HG03103 (cell line): ENCODE data around the gene NME7.
"Not testable (repeated sequence)": the region's sequence is repeated elsewhere in the genome, so short reads cannot be mapped to it uniquely, and the experiment has no call there.

Experiments used
- ATAC-seq: cut with Tn5 transposase; IDR thresholded peaks from one replicate; pipeline ENCODE4 v1.9.1; 2021; ENCODE audit warnings: low read depth; ENCODE audit not compliant: unreplicated experiment

Gene NME7

DNA sequence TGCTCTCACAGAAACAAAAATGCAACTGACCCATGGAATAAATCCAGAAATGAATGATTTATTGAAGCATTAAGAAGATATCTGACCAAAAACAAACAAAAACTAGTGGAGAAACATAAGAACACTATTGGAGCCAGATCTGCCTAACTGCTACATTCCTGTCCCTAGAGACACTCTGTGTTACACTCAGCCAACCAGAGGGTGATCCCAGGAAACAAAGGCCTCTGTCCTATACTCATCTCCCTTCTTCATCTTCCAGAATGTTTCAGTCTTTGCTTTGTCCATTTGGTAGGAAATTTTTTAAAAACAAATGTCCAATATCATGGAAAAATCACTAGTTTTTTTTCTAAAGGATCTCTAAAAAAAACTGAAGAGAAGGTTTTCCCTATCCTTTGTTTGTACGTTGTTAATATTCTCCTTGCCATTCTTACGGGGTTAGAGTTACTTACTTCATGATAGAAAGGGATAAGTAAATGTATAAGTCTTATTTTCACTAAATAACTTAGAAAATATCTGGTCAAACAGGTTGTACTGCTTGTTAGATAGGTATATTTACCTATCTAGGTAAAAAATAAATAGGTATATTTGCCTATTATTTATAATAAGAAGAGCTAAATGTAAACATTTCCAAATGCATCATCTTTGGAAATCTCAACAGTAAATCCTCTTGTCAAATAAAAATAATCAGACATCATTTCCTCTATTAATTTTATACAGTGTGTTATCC is 59.1 kb downstream of the NME7 start:
- ATAC-seq, result no peak

- no peak for ATAC-seq
Observed at GRCh38 chr1:169307176-169307575, 60.4 kb downstream of the NME7 start.

- no peak for ATAC-seq
Observed at GRCh38 chr1:169305948-169306347, 61.6 kb downstream of the NME7 start.

DNA sequence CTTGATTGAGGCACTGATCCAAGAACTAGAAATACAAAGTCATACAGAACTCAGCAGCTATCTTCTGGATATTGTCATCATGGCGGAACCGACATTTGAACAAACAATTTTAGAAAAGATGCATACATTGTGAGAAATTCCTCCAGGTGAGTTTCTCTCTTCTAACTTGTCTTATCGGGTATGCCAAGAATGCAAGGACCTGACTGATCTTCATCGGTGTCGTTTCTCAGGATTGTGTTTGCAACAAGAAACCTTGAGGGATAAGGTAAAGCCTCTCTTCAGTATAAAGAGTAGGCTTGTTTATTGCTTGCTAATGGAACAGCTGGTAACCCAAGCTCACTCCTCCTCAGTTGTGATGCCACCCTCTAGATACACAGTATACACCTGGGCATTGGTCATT is 62.2 kb downstream of the NME7 start:
- no peak for ATAC-seq

DNA sequence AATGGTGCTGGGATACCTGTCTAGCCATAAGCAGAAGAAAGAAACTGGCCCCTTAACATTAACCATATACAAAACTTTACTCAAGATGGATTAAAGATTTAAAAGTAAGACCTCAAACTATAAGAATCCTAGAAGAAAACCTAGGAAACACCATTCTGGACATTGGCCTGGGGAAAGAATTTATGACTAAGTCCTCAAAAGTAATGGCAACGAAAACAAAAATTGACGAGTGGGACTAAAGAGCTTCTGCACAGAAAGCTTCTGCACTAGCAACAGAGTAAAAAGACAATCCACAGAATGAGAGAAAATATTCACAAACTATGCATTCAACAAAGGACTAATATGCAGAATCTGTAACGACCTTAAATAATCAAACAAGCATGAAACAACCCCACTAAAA is 66.7 kb downstream of the NME7 start:
- no peak for ATAC-seq

- ATAC-seq, result no peak
Observed at GRCh38 chr1:169298441-169298840, 69.2 kb downstream of the NME7 start.

DNA sequence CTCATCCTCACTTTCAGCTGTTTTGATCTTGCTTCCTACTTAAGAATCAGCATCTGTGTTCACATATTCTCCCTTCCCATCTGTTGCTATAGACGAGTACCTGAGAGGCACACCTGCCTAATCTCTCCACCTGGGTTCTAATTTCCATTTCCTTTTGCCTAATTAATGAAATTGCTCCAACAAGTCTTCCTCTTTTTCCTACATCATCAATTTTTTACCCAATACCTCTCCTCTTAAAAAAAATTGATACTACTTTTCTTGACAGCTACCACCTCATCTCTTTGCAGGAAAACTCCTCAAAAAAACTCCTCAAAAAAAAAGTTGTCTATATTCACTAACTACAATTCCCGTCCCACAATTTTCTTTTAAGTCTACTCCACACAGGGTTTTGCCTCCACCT is 71.8 kb downstream of the NME7 start:
- no peak for ATAC-seq

DNA sequence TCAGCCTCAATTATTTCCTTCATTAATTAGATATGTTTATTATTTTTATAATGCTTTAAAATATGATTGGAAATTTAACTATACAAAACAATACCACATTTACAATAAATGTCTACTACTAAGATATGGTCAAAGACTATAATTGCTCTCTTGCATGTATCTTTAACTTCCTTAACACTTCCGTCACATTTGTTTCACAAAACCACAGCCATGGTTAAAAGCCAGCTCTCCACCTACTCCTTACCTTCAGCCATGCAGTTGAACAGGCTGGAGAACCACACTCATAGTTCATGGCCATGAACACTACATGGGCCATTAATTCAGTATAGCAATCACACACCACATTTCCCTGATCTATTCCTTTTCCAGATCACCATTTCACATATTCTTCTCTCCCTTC is 72.2 kb downstream of the NME7 start:
- no peak for ATAC-seq

DNA sequence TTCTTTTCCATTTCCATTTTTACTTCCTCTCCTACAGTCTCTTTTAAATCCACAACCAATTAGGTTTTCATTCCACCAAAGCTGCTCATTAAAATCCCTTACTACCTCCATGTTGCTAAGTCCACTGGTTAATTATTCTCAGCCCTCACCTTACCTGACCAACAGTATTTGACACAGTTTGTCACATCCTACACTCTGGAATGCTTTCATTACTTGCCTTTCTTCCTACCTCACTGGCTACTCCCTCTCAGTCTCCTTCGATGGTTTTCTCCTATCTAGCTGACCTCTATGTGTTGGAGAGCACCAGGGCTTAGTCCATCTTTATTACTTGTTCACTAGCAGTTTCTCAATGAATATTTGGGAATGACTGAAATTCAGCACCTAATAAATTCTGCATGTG is 78.6 kb downstream of the NME7 start:
- ATAC-seq, result no peak

GRCh38 chr1:169288011-169288414 is 79.6 kb downstream of the NME7 start:
- ATAC-seq, result no peak

DNA sequence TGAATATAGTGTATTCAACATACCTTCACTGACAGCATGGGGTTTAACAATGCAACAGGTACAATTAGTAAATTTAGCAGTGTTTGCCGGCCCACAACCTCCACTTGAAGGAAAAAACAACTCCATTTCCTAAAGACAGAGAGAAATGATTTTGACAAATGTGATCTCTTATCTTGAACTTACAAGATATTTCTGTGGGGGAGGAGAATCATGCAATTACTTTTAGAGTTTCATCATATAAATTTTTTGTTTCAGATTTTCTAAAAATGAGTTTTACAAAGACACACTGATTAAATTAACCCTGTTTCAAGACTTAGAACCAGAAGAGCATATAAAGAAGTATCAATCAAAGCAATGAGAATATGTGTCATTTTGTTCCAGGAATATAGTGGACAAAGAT is 80.3 kb downstream of the NME7 start:
- no peak for ATAC-seq

GRCh38 chr1:169281562-169281961 is 86.0 kb downstream of the NME7 start:
- ATAC-seq, result not testable (repeated sequence)

DNA sequence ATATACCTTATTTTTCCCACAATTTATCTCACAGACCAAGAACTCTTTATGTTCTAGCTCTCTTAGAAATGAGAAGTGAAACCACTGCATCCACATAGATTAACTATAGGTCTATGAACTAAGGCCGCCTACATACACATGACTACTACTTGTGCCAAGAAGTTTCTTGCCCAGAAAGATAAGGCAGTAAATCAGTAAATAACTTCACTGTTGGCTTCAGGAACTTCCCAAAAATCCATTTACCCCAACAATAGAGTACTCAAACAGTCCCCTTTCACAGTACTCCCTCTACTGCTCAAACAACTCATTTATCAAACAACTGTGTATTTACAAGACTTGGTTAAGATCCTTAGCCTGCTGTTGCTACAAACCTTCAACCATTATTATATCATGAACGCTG is 96.5 kb downstream of the NME7 start:
- peak; percentile 96 for ATAC-seq

DNA sequence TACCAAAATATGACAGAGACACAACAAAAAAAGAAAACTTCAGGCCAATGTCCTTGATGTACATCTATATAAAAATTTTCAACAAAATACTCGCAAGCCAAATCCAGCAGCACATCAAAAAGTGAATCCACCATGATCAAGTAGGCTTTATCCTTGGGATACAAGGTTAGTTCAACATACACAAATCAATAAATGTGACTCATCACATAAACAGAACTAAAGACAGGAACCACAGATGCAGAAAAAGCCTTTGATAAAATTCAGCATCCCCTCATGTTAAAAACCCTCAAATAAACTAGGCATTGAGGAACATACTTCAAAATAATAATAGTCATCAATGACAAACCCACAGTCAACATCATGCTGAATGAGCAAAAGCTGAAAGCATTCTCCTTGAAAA is 101.5 kb downstream of the NME7 start:
- ATAC-seq, result no peak

DNA sequence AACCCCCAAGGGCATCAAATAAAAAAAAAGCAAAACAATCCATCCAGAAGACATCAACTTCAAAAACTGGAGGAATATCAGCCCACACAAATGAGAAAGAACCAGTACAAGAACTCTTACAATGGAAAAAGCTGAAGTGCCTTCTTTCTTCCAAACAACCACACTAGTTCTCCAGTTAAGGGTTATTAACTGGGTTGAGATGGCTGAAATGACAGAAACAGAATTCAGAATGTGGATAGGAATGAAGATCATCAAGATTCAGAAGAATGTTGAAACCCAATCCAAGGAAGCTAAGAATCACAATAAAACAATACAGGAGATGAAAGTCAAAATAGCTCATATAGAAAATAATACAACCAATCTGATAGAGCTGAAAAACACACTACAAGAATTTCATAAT is 104.5 kb downstream of the NME7 start:
- no peak for ATAC-seq

- ATAC-seq, result no peak
Observed at GRCh38 chr1:169261884-169262283, 105.7 kb downstream of the NME7 start.

DNA sequence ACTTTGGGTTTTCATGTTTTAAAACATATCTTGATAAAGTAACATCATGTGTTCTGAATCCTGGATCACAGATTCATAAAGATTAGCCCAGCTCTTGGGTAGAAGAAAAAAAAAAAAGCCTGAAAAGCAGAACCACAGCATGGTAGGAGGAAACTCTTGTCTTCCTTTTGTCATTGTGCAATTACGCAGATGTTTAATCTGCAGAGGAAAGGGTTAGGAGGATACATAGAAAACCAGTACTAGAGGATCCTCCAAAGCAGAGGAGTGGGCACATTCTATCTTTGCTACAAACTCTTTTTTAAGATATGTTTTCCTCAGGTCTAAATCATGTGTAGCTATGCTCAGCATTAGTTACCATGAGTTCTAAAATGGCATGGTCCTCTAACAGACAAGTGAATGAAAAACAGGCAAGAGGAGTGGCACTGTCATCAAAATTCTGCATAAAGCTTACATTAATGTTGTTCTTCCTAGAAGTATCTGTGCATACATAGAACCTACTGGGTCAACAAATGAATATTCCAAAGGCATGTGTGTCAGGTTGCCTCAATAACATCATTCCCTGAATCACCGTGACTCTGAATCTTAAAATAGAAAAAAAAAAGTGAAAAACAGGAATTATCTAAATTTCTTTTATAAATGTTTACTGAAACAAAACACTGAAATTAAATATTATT is 107.0 kb downstream of the NME7 start:
- ATAC-seq, result no peak

DNA sequence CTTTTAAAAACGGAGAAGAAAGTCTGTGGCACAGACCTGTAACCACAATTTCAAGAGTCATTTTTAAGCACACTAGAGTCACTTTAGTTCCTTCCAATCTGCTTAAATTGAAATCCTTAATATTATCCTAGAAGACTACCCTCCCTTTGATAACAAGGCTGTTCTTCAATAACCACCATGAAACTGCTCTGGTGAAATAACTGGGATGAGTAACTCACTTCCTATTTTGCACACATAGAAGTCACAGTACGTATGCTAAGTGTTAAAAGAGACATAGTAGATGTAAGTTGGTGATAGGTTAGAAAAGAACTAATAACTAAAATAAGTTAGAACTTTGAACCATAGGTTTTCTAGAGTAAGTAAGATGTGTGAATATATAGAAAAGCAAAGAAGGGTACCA is 107.8 kb downstream of the NME7 start:
- no peak for ATAC-seq

- ATAC-seq, result no peak
Observed at GRCh38 chr1:169250795-169251194, 116.8 kb downstream of the NME7 start.

- ATAC-seq, result no peak
Observed at GRCh38 chr1:169250022-169250421, 117.6 kb downstream of the NME7 start.

DNA sequence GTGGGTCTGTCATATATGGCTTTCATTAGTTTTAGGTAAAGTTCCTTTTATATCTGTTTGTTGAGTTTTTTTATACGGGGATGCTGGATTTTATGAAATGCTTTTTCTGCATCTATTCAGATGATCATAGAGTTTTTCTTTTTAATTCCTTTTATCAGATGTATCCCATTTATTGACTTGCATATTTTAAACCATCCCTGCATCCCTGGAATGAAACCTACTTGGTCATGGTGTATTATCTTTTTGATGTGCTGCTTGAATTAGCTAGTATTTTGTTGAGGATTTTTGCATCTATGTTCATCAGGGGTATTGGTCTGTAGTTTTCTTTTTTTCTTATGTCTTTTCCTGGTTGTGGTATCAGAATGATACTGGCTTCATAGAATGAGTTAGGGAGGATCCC is 118.0 kb downstream of the NME7 start:
- ATAC-seq, result no peak

GRCh38 chr1:169245706-169246105 is 121.9 kb downstream of the NME7 start:
- ATAC-seq, result no peak
